DOHH2 (cell line): ENCODE data around the gene ALKBH4.

ENCODE experiments used
- H3F3A ChIP-seq: fragments of 200-600 bp; sonication (generic), shearing (Covaris generic); 2 replicates; pipeline ENCODE4 v1.6.0; 2016; ENCODE audit warnings: antibody characterized with exemption, mild to moderate bottlenecking; ENCODE audit not compliant: control insufficient read depth, insufficient read depth
- H3K27ac ChIP-seq: fragments of 200-600 bp; sonication (generic); 2 replicates; pipeline ENCODE4 v1.5.1; 2014; ENCODE audit warnings: low read depth, mild to moderate bottlenecking, low read length, moderate library complexity
- H3K27me3 ChIP-seq: fragments of 200-600 bp; sonication (generic); 2 replicates; pipeline ENCODE4 v1.6.1; 2014; ENCODE audit warnings: mild to moderate bottlenecking, low read length, mixed read lengths; ENCODE audit not compliant: control insufficient read depth
- H3K36me3 ChIP-seq: fragments of 200-600 bp; sonication (generic); 2 replicates; pipeline ENCODE4 v1.6.1; 2014; ENCODE audit warnings: mild to moderate bottlenecking, low read length, moderate library complexity, mixed read lengths; ENCODE audit not compliant: control insufficient read depth
- H3K4me1 ChIP-seq: fragments of 200-600 bp; sonication (generic); 2 replicates; pipeline ENCODE4 v1.6.1; 2014; ENCODE audit warnings: mild to moderate bottlenecking, low read length, mixed read lengths; ENCODE audit not compliant: control insufficient read depth
- H3K4me2 ChIP-seq: fragments of 200-600 bp; sonication (generic); 2 replicates; pipeline ENCODE4 v1.6.0; 2014; ENCODE audit warnings: mild to moderate bottlenecking, low read length, moderate library complexity
- H3K4me3 ChIP-seq: fragments of 200-600 bp; sonication (generic); 2 replicates; pipeline ENCODE4 v1.5.1; 2014; ENCODE audit warnings: mild to moderate bottlenecking, low read length, mixed read lengths
- H3K79me2 ChIP-seq: fragments of 200-600 bp; sonication (generic); 2 replicates; pipeline ENCODE4 v1.6.1; 2014; ENCODE audit warnings: mild to moderate bottlenecking, low read length, mixed read lengths; ENCODE audit not compliant: control insufficient read depth
- H3K9me2 ChIP-seq: fragments of 200-600 bp; sonication (generic); replicated peaks from 2 replicates; pipeline ENCODE4 v1.6.1; 2014; ENCODE audit warnings: mild to moderate bottlenecking, low read length, mixed read lengths; ENCODE audit not compliant: control insufficient read depth
- H3K9me3 ChIP-seq: fragments of 200-600 bp; sonication (generic); 2 replicates; pipeline ENCODE4 v1.6.1; 2014; ENCODE audit warnings: antibody characterized with exemption, low read length, mixed read lengths; ENCODE audit not compliant: control insufficient read depth, insufficient read depth
- H4K20me1 ChIP-seq: fragments of 200-600 bp; sonication (generic); 2 replicates; pipeline ENCODE4 v1.6.0; 2014; ENCODE audit warnings: low read depth, mild to moderate bottlenecking, antibody characterized with exemption, low read length, moderate library complexity; ENCODE audit not compliant: control insufficient read depth, insufficient read depth
- CTCF ChIP-seq: fragments of 200-600 bp; sonication (generic); IDR thresholded peaks from one replicate; pipeline ENCODE4 v1.5.1; 2014; ENCODE audit warnings: antibody characterized with exemption, mild to moderate bottlenecking, low read depth, low read length; ENCODE audit not compliant: poor library complexity, severe bottlenecking
- EZH2phosphoT487 ChIP-seq: fragments of 200-600 bp; sonication (generic); IDR thresholded peaks from 2 replicates; pipeline ENCODE4 v1.6.1; 2017; ENCODE audit warnings: borderline replicate concordance, mild to moderate bottlenecking, antibody characterized with exemption, low read length, moderate library complexity, mixed read lengths

Gene ALKBH4

GRCh38 chr7:102460467-102460866 lies 4.2 kb downstream of the ALKBH4 start:
- Histone ChIP-seq H3K27ac (no peak overlapping the region), H4K20me1 (peaks cover 6% of the 10 kb centered on the region; the same call in 1 of the 2 replicates), H3K4me1 (peaks cover 10% of the 10 kb centered on the region), H3K36me3 (peaks cover 34% of the 10 kb centered on the region), H3K79me2 (peaks cover 30% of the 10 kb centered on the region), H3K4me3 (no peak overlapping the region), H3K27me3 (no peaks in the 10 kb centered on the region), H3K9me2 (no peaks in the 10 kb centered on the region), H3K9me3 (no peaks in the 10 kb centered on the region), H3F3A (no peaks in the 10 kb centered on the region), H3K4me2 (no peak overlapping the region)
- no peak for TF ChIP-seq CTCF
- TF ChIP-seq EZH2phosphoT487: no peak

- H4K20me1 ChIP-seq: peaks cover 6% of the 10 kb centered on the region; the same call in 1 of the 2 replicates
- TF ChIP-seq CTCF (no peak), EZH2phosphoT487 (no peak)
- no peaks in the 10 kb centered on the region for H3K9me2 ChIP-seq
- peaks cover 9% of the 10 kb centered on the region for H3K4me1 ChIP-seq
- no peak overlapping the region for H3K4me3 ChIP-seq
- H3K4me2 ChIP-seq: no peak overlapping the region
- H3K36me3 ChIP-seq: peaks cover 32% of the 10 kb centered on the region
- H3K79me2 ChIP-seq: peaks cover 21% of the 10 kb centered on the region
- H3F3A ChIP-seq: no peaks in the 10 kb centered on the region
- no peak overlapping the region for H3K27ac ChIP-seq
- H3K27me3 ChIP-seq: no peaks in the 10 kb centered on the region
- no peaks in the 10 kb centered on the region for H3K9me3 ChIP-seq
Observed at GRCh38 chr7:102459221-102459844, 5.3 kb downstream of the ALKBH4 start.

GRCh38 chr7:102457352-102457924 lies 7.2 kb downstream of the ALKBH4 start:
- peaks cover 3% of the 10 kb centered on the region; the same call in 1 of the 2 replicates for H4K20me1 ChIP-seq
- no peak overlapping the region for H3K4me3 ChIP-seq
- no peaks in the 10 kb centered on the region for H3K9me2 ChIP-seq
- H3F3A ChIP-seq: peaks cover 3% of the 10 kb centered on the region
- H3K36me3 ChIP-seq: peaks cover 31% of the 10 kb centered on the region
- H3K79me2 ChIP-seq: peaks cover 4% of the 10 kb centered on the region
- H3K4me1 ChIP-seq: no peaks in the 10 kb centered on the region
- no peaks in the 10 kb centered on the region for H3K9me3 ChIP-seq
- no peak overlapping the region for H3K27ac ChIP-seq
- TF ChIP-seq CTCF: no peak
- no peak overlapping the region for H3K4me2 ChIP-seq
- H3K27me3 ChIP-seq: no peaks in the 10 kb centered on the region
